ENCODE results near the gene MAST4. TPM values are rescaled to one million over a fixed set of nuclear protein-coding genes. Genes with fewer than 3 reads are reported as not detected.

MAST4 gene
- total RNA-seq, 4 donors from 2014 or later: 55.3 to 148 (median 110) TPM

GRCh38 chr5:67090040-67090439 is 493.8 kb downstream of the MAST4 start:
- no peaks in the 10 kb centered on the region for H3K27me3 ChIP-seq
- DNase-seq: no peak
- 83 to 100% methylated on average over 2 of the region's 2 CpGs for WGBS, 2 donors
- peaks cover 0 to 13% (median 0%) of the 10 kb centered on the region in 3 donors for H3K36me3 ChIP-seq
- H3K9me3 ChIP-seq: no peaks in the 10 kb centered on the region
- intact Hi-C loops (cut with DNase I): no loop called here
- H3K4me1 ChIP-seq: peaks cover 33 to 87% (median 38%) of the 10 kb centered on the region in 3 donors
- no peak for TF ChIP-seq CTCF (IDR thresholded peaks at IDR 0.05)
- TF ChIP-seq POLR2A (IDR thresholded peaks at IDR 0.05): no peak
- H3K4me3 ChIP-seq: no peak overlapping the region
- peak overlapping the region in 1 of 4 donors; percentile 55 for H3K27ac ChIP-seq

DNA sequence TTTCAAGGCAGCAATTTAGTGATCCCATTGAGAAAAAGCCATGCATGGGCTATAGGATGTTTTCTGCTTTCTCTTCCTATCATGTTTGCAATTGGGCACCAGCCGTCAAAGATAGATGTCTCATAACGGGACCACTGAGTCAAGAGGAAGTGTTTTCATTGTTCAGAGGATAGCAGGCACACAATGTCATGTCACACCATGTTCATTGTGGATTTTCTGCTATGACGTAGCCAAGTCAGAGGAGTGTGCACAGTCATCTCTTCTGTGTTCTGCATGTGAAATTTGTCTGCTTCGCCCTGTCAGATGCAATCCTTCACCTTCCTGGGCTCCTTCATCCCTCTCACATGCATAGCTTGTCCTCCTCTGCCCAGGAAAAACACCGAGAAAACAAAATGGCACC is 494.4 kb downstream of the MAST4 start:
- peaks cover 38 to 87% (median 43%) of the 10 kb centered on the region in 3 donors for H3K4me1 ChIP-seq
- no peak for DNase-seq
- no peaks in the 10 kb centered on the region for H3K27me3 ChIP-seq
- intact Hi-C loops (cut with DNase I): no loop called here
- 77 to 82% methylated on average over 5 of the region's 5 CpGs for WGBS, 2 donors
- no peak for TF ChIP-seq POLR2A (IDR thresholded peaks at IDR 0.05)
- TF ChIP-seq CTCF (IDR thresholded peaks at IDR 0.05): no peak
- no peak overlapping the region for H3K4me3 ChIP-seq
- no peaks in the 10 kb centered on the region for H3K9me3 ChIP-seq
- no peak overlapping the region for H3K27ac ChIP-seq
- peaks cover 0 to 13% (median 0%) of the 10 kb centered on the region in 3 donors for H3K36me3 ChIP-seq

- intact Hi-C loops (cut with DNase I): no loop called here
- 19 to 34% methylated on average over 2 of the region's 2 CpGs for WGBS, 2 donors
Measured at GRCh38 chr5:67092535-67092934, 496.3 kb downstream of the MAST4 start.

GRCh38 chr5:67093279-67093678 is 497.1 kb downstream of the MAST4 start:
- Histone ChIP-seq H3K27me3 (no peaks in the 10 kb centered on the region), H3K9me3 (no peaks in the 10 kb centered on the region), H3K36me3 (peaks cover 0 to 25% (median 0%) of the 10 kb centered on the region in 3 donors), H3K4me3 (no peak overlapping the region), H3K27ac (peak overlapping the region; percentile 53 to 80 (median 62)), H3K4me1 (peaks cover 38 to 79% (median 48%) of the 10 kb centered on the region in 3 donors)
- DNase-seq: no peak
- intact Hi-C loops (cut with DNase I): no loop called here
- WGBS, 2 donors: 58 to 63% methylated on average over 1 of the region's 1 CpG
- no peak for TF ChIP-seq CTCF (IDR thresholded peaks at IDR 0.05)
- no peak for TF ChIP-seq POLR2A (IDR thresholded peaks at IDR 0.05)

More at GRCh38 chr5:67092535-67092934, 496.3 kb downstream of the MAST4 start:
- DNase-seq: no peak
- peaks cover 0 to 24% (median 0%) of the 10 kb centered on the region in 3 donors for H3K36me3 ChIP-seq
- peaks cover 38 to 85% (median 48%) of the 10 kb centered on the region in 3 donors for H3K4me1 ChIP-seq
- peak overlapping the region in 1 of 4 donors; percentile 4 for H3K4me3 ChIP-seq
- H3K9me3 ChIP-seq: no peaks in the 10 kb centered on the region
- TF ChIP-seq CTCF (IDR thresholded peaks at IDR 0.05) (peak in 1 of 6 experiments; percentile 9), POLR2A (IDR thresholded peaks at IDR 0.05) (no peak)
- H3K27ac ChIP-seq: peak overlapping the region; percentile 53 to 80 (median 62)
- H3K27me3 ChIP-seq: no peaks in the 10 kb centered on the region

- Histone ChIP-seq H3K27me3 (no peaks in the 10 kb centered on the region), H3K4me1 (peaks cover 27 to 69% (median 39%) of the 10 kb centered on the region in 3 donors), H3K4me3 (no peak overlapping the region), H3K27ac (peak overlapping the region; percentile 39 to 80 (median 74)), H3K9me3 (no peaks in the 10 kb centered on the region), H3K36me3 (peaks cover 0 to 35% (median 0%) of the 10 kb centered on the region in 3 donors)
- intact Hi-C loops (cut with DNase I): no loop called here
- TF ChIP-seq CTCF (IDR thresholded peaks at IDR 0.05) (no peak), POLR2A (IDR thresholded peaks at IDR 0.05) (no peak)
- 61 to 64% methylated on average over 4 of the region's 4 CpGs for WGBS, 2 donors
- DNase-seq: no peak
Measured at GRCh38 chr5:67094476-67095300, 498.5 kb downstream of the MAST4 start.

Measured in esophagus squamous epithelium (tissue), 5 donors.